Caco-2 (cell line): ENCODE measurements around the gene HOXA6. TPM values are rescaled to one million over a fixed set of nuclear protein-coding genes. Genes with fewer than 3 reads are reported as not detected.

Source experiments
- BruUV-seq: library from RNA; stranded (reverse); fragments of 400-500 nt; replicated peaks from 2 replicates; lab custom pipeline; 2021; lab: Mats Ljungman, UMichigan
- CTCF ChIA-PET: fragments of 300-600 bp; sonication (Branson Sonifier 250); formaldehyde crosslinking; loops from one replicate; lab custom pipeline; 2022; ENCODE audit warnings: antibody characterized with exemption; lab: Charles Lee
- POLR2A ChIA-PET: fragments of 300-600 bp; sonication (Branson Sonifier 250); formaldehyde crosslinking; loops from one replicate; lab custom pipeline; 2022; ENCODE audit warnings: antibody characterized with exemption; lab: Charles Lee
- DNase-seq, 2 experiments: peaks; one replicate each; pipeline versions ENCODE4 v3.0.0 to v3.0.0-alpha.2; 2020 to 2022
- H3K27me3 ChIP-seq: replicated peaks from 2 replicates; pipeline ENCODE4 v1.6.0; 2011; ENCODE audit warnings: low read length; ENCODE audit not compliant: control insufficient read depth, insufficient read depth
- H3K36me3 ChIP-seq: 2 replicates; pipeline ENCODE4 v1.5.1; 2011; ENCODE audit warnings: low read length; ENCODE audit not compliant: control insufficient read depth, insufficient read depth
- H3K4me1 ChIP-seq: fragments of 250-450 bp; sonication (Bioruptor Pico); 2 replicates; pipeline ENCODE4 v1.5.1; 2020; ENCODE audit warnings: mild to moderate bottlenecking
- H3K4me3 ChIP-seq: 2 replicates; pipeline ENCODE4 v1.5.1; 2011; ENCODE audit warnings: low read depth, mild to moderate bottlenecking, control low read depth, low read length
- H3K9me3 ChIP-seq: fragments of 250-450 bp; sonication (Bioruptor Pico); 2 replicates; pipeline ENCODE4 v1.5.1; 2020; ENCODE audit warnings: mild to moderate bottlenecking, moderate library complexity
- H3K27ac Mint-ChIP-seq: one replicate; pipeline ENCODE4 v1.8.0; 2022; ENCODE audit warnings: mixed read lengths; ENCODE audit not compliant: unreplicated experiment
- H3K27me3 Mint-ChIP-seq: one replicate; pipeline ENCODE4 v1.8.0; 2022; ENCODE audit warnings: mixed read lengths; ENCODE audit not compliant: insufficient read depth, unreplicated experiment
- H3K36me3 Mint-ChIP-seq: one replicate; pipeline ENCODE4 v1.8.0; 2022; ENCODE audit warnings: mild to moderate bottlenecking, mixed read lengths; ENCODE audit not compliant: insufficient read depth, unreplicated experiment
- H3K4me1 Mint-ChIP-seq: one replicate; pipeline ENCODE4 v1.8.0; 2022; ENCODE audit warnings: low read depth, mixed read lengths; ENCODE audit not compliant: unreplicated experiment
- H3K4me3 Mint-ChIP-seq: one replicate; pipeline ENCODE4 v1.8.0; 2022; ENCODE audit warnings: mild to moderate bottlenecking, moderate library complexity, mixed read lengths; ENCODE audit not compliant: unreplicated experiment
- H3K9me3 Mint-ChIP-seq: one replicate; pipeline ENCODE4 v1.8.0; 2022; ENCODE audit warnings: mixed read lengths; ENCODE audit not compliant: unreplicated experiment
- intact Hi-C: fragments of 100-400 bp; cut with micrococcal nuclease; formaldehyde crosslinking; loops from one replicate; pipeline ENCODE4 v1.10.0; 2022; ENCODE audit not compliant: unreplicated experiment
- total RNA-seq: library from RNA; stranded (reverse); gene quantifications from 2 replicates; pipeline ENCODE4 v1.2.3, GENCODE V29; 2022
- TF ChIP-seq, protein P1 (sequence below), 2 experiments: fragments of 200-600 bp in 1 of 2; IDR thresholded peaks; 1 replicate in 1 of 2; 2 replicates in 1 of 2; pipeline versions ENCODE4 v1.5.1 to v1.8.0; 2011 to 2022; ENCODE audit warnings: antibody characterized with exemption in 1 of 2, control low read depth in 1 of 2, inconsistent platforms in 1 of 2, low read depth in 1 of 2, low read length in 1 of 2, mild to moderate bottlenecking in 1 of 2, moderate library complexity in 1 of 2; ENCODE audit not compliant: insufficient read depth in 1 of 2, severe bottlenecking in 1 of 2, unreplicated experiment in 1 of 2

Gene HOXA6
- total RNA-seq, 1 experiment from 2014 or later = 5.6 TPM

DNA sequence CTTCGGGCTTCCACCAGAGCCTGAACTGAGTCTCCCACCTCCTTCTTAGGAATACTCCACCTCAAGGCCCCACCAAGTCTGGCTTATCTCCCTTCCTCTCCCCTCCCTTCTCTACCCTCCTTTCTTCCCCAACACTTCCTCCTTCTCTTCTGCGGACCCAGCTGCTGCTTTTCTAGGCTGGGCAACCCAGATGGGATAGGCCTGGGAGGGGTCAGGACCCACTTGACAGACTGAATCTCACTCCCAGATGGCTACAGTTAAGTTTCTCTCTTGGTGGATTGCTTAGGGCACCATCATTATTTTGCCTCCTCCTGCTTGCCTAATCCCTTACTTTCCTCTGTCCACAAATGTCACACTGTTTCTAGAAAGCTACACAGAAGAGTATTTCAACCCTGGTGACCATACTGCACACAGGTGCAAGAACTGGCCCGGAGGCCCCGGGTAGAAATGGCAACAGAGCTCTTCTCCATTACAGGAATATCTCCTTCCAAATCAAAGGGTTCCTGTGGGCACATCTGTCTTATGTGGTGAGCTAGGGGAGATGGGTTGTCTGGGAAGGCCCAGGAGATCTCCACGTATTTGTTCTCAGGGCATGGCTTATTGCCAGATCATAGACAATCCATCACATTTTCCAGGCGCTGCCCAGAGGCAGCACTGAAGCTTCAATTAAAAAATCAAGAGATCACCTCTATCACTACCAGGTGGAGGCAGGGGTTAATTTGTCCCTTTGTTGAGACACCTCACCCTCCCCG, 42.6 kb upstream of the HOXA6 start:
- Histone ChIP-seq H3K4me1 (no peaks in the 10 kb centered on the region), H3K9me3 (no peaks in the 10 kb centered on the region), H3K4me3 (no peak overlapping the region), H3K36me3 (no peaks in the 10 kb centered on the region), H3K27me3 (no peaks in the 10 kb centered on the region; the same call in none of the 2 replicates)
- CTCF ChIA-PET = interaction anchor here (0.5 to 0.6 kb wide), 2 partner anchors 10 to 11 kb away, joined by 3 read pairs; partner anchors contain the start of gene HOXA13
- POLR2A ChIA-PET = no interaction called here
- Mint-ChIP-seq H3K4me3 (no peak overlapping the region), H3K27me3 (peaks cover 3% of the 10 kb centered on the region), H3K27ac (no peak overlapping the region), H3K4me1 (no peaks in the 10 kb centered on the region), H3K36me3 (no peaks in the 10 kb centered on the region), H3K9me3 (no peaks in the 10 kb centered on the region)
- DNase-seq = no peak
- no TSS peak for BruUV-seq
- TF ChIP-seq, protein P1, sequence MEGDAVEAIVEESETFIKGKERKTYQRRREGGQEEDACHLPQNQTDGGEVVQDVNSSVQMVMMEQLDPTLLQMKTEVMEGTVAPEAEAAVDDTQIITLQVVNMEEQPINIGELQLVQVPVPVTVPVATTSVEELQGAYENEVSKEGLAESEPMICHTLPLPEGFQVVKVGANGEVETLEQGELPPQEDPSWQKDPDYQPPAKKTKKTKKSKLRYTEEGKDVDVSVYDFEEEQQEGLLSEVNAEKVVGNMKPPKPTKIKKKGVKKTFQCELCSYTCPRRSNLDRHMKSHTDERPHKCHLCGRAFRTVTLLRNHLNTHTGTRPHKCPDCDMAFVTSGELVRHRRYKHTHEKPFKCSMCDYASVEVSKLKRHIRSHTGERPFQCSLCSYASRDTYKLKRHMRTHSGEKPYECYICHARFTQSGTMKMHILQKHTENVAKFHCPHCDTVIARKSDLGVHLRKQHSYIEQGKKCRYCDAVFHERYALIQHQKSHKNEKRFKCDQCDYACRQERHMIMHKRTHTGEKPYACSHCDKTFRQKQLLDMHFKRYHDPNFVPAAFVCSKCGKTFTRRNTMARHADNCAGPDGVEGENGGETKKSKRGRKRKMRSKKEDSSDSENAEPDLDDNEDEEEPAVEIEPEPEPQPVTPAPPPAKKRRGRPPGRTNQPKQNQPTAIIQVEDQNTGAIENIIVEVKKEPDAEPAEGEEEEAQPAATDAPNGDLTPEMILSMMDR (IDR thresholded peaks at IDR 0.05; ENCODE audit: insufficient read depth in 1 of 2, low read depth in 1 of 2, low read length in 1 of 2, severe bottlenecking in 1 of 2, unreplicated experiment in 1 of 2) = no peak
- intact Hi-C loops = no loop called here

DNA sequence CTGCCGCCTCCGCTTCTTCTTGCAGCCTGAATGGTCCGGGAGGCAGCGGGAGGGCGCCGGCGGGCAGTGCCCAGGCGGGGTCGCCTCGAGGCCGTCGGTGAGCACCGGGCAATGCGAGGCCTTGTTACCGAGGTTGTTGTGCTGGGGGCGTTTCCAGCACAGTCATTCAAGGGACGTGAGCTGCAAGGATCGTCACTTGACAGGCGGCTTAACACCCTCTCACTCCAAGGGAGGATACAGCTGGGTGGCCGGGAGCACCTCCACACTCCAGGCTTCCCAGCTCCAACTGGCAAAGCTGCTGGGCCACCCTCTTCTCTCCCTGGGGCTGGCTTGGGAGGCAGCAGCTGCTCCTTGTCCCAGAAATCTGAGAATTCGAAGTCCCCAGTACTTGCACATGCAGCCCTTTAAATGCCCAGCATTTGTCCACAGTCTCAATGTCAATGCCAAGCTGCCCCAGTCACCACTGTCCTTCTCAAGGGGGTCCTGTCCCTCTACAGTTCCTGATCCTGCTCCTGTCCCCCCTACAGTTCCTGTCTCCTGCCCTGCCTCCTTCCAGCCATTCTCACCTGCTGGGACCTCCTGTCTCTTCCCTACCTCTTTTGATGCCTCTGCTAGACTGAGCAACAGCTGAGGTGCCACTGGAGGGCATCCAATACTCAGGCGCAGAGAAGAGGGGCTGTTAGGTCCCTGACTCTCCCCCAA, 41.9 kb upstream of the HOXA6 start:
- H3K36me3 Mint-ChIP-seq = peaks cover 6% of the 10 kb centered on the region
- no TSS peak for BruUV-seq
- ChIA-PET CTCF (no interaction called here), POLR2A (no interaction called here)
- Histone ChIP-seq H3K36me3 (no peaks in the 10 kb centered on the region), H3K9me3 (no peaks in the 10 kb centered on the region), H3K27me3 (peaks cover 5% of the 10 kb centered on the region), H3K4me1 (peaks cover 5% of the 10 kb centered on the region; the same call in 1 of the 2 replicates), H3K4me3 (no peak overlapping the region)
- TF ChIP-seq, protein P1 (IDR thresholded peaks at IDR 0.05; ENCODE audit: insufficient read depth in 1 of 2, low read depth in 1 of 2, low read length in 1 of 2, severe bottlenecking in 1 of 2, unreplicated experiment in 1 of 2) = no peak
- H3K4me3 Mint-ChIP-seq = no peak overlapping the region
- peaks cover 8% of the 10 kb centered on the region for H3K27me3 Mint-ChIP-seq
- intact Hi-C loops = no loop called here
- peaks cover 7% of the 10 kb centered on the region for H3K4me1 Mint-ChIP-seq
- H3K9me3 Mint-ChIP-seq = no peaks in the 10 kb centered on the region
- H3K27ac Mint-ChIP-seq = no peak overlapping the region
- peak in 1 of 2 experiments; percentile 19 for DNase-seq

DNA sequence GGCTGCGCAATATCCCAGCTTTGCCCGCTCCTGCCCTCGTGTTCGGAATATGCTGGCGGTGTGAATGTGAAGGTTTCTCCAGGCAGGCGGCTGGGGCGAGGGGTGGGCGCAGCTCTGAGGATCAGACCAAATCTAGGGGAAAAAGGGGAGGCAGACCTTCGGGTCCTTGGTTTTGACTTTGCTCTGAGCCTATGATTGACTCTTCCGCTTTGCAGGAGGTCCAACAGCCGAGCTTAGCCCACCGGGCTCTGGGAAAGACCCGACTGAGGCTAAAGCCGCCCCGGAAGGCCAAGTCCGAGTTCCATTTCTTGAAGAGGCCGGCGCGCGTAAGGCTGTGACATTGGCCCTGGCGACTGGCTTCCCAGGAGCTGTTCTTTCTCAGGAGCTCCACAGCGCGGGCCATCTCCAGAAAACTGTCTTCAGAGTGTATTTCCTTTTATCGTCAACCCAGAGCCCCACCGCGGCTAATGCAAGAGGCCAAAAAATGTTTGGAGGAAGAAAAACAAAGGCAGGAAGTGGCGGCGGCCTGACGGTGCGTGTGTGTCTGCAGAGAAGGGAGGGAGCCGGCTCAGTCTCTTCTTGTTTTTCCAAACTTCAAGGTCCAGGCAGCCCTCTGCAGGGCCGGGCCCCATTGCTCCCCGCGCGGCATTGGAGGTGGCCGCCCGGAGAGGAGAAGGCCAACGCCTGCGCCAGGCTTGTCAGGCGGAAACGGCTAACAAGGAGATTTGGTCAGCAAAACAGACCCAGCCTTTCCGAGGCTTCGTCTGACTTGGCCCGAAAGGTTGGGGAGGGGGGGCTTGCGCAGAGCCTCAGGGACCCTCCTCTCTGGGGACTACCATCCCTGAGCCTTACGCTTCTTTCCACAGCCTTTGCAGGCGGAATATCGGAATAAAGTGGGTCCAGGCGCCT, 41.1 kb upstream of the HOXA6 start:
- intact Hi-C loops = no loop called here
- no peaks in the 10 kb centered on the region for H3K9me3 ChIP-seq
- BruUV-seq = no TSS peak
- POLR2A ChIA-PET = no interaction called here
- H3K4me1 ChIP-seq = peaks cover 7% of the 10 kb centered on the region; the same call in 1 of the 2 replicates
- Mint-ChIP-seq H3K36me3 (peaks cover 6% of the 10 kb centered on the region), H3K4me1 (peaks cover 7% of the 10 kb centered on the region), H3K9me3 (no peaks in the 10 kb centered on the region), H3K4me3 (no peak overlapping the region), H3K27me3 (peaks cover 8% of the 10 kb centered on the region), H3K27ac (no peak overlapping the region)
- CTCF ChIA-PET = no interaction called here
- H3K36me3 ChIP-seq = no peaks in the 10 kb centered on the region
- no peak overlapping the region for H3K4me3 ChIP-seq
- H3K27me3 ChIP-seq = peaks cover 5% of the 10 kb centered on the region
- DNase-seq = peak in 1 of 2 experiments; percentile 19
- TF ChIP-seq, protein P1 (IDR thresholded peaks at IDR 0.05; ENCODE audit: insufficient read depth in 1 of 2, low read depth in 1 of 2, low read length in 1 of 2, severe bottlenecking in 1 of 2, unreplicated experiment in 1 of 2) = no peak
